Measurements from ENCODE around the gene TCF4.

DNA sequence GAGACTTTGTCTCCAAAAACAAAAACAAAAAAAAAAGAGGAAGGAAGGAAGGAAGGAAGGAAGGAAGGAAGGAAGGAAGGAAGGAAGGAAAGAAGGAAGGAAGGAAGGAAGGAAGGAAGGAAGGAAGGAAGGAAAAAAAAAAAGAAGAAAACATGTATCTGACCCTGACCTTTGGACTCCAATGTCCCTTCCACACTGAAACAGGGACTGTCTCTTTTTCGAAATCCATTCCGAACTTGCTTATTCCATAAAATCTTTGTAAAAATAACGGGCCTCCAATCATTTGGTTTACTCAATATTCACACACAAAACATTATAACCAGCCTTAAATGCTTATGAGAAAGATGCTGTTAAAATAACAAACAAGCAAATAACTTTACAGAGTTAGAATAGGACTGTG, 225.7 kb downstream of the TCF4 start:
- TF ChIP-seq, protein P1, sequence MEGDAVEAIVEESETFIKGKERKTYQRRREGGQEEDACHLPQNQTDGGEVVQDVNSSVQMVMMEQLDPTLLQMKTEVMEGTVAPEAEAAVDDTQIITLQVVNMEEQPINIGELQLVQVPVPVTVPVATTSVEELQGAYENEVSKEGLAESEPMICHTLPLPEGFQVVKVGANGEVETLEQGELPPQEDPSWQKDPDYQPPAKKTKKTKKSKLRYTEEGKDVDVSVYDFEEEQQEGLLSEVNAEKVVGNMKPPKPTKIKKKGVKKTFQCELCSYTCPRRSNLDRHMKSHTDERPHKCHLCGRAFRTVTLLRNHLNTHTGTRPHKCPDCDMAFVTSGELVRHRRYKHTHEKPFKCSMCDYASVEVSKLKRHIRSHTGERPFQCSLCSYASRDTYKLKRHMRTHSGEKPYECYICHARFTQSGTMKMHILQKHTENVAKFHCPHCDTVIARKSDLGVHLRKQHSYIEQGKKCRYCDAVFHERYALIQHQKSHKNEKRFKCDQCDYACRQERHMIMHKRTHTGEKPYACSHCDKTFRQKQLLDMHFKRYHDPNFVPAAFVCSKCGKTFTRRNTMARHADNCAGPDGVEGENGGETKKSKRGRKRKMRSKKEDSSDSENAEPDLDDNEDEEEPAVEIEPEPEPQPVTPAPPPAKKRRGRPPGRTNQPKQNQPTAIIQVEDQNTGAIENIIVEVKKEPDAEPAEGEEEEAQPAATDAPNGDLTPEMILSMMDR (IDR thresholded peaks at IDR 0.05; ENCODE audit: low read depth, low read length, poor library complexity, severe bottlenecking) = no peak
- TF ChIP-seq EZH2phosphoT487 (IDR thresholded peaks at IDR 0.05; ENCODE audit: borderline replicate concordance, low read length) = no peak

Data from DOHH2 (cell line).